Esophagus (tissue), 2 donors: Measurements from ENCODE around the gene PCSK4. TPM values are rescaled to one million over a fixed set of nuclear protein-coding genes. Genes with fewer than 3 reads are reported as not detected.
"Not testable (repeated sequence)": the region's sequence is repeated elsewhere in the genome, so short reads cannot be mapped to it uniquely, and the experiment has no call there.

Experiments
- H3K27ac ChIP-seq, 2 donors: one replicate each; pipeline ENCODE4 v1.5.1; 2013; ENCODE audit warnings: low read depth in 2 of 2, mild to moderate bottlenecking in 2 of 2, inconsistent platforms in 1 of 2, low read length in 1 of 2, moderate library complexity in 1 of 2
- H3K27me3 ChIP-seq, 2 donors: one replicate each; pipeline ENCODE4 v1.6.1; 2013; ENCODE audit warnings: low read length in 2 of 2, control low read depth in 1 of 2, mild to moderate bottlenecking in 1 of 2; ENCODE audit not compliant: insufficient read depth in 2 of 2, control insufficient read depth in 1 of 2
- H3K36me3 ChIP-seq, 2 donors: one replicate each; pipeline ENCODE4 v1.6.1; 2013; ENCODE audit warnings: low read length in 1 of 2; ENCODE audit not compliant: control insufficient read depth in 2 of 2, insufficient read depth in 2 of 2
- H3K4me1 ChIP-seq, 2 donors: one replicate each; pipeline ENCODE4 v1.6.1; 2013; ENCODE audit warnings: low read length in 1 of 2; ENCODE audit not compliant: control insufficient read depth in 2 of 2, insufficient read depth in 2 of 2
- H3K4me3 ChIP-seq, 2 donors: one replicate each; pipeline ENCODE4 v1.5.1; 2013; ENCODE audit warnings: low read length in 2 of 2, mild to moderate bottlenecking in 2 of 2, low read depth in 1 of 2, moderate library complexity in 1 of 2
- H3K9me3 ChIP-seq, 2 donors: one replicate each; pipeline ENCODE4 v1.6.1; 2013; ENCODE audit warnings: mild to moderate bottlenecking in 2 of 2, low read depth in 1 of 2, low read length in 1 of 2, moderate library complexity in 1 of 2; ENCODE audit not compliant: control insufficient read depth in 2 of 2, insufficient read depth in 1 of 2
- WGBS, 2 donors: extraction: QIAGEN DNeasy Blood & Tissue Kit; methylation state at CpG; one replicate each; pipeline ENCODE4 v1.1.7; 2013; 5-methylcytosine and 5-hydroxymethylcytosine counted together
- polyA plus RNA-seq, 2 donors: library from polyadenylated mRNA; stranded (reverse); fragments of 200-250 nt; gene quantifications; one replicate each; pipeline ENCODE4 v1.2.3, GENCODE V29; 2013
- donor health status: healthy with polysubstance abuse.
- donor health status: Bipolar disorder and iron deficiency.

The PCSK4 gene
- polyA plus RNA-seq, 2 donors, result 1.9 to 4.0 TPM

- Histone ChIP-seq H3K27ac (no peak overlapping the region), H3K27me3 (peaks cover 0 to 8% of the 10 kb centered on the region in 2 donors), H3K36me3 (peaks cover 4 to 25% of the 10 kb centered on the region in 2 donors), H3K4me1 (peaks cover 7 to 13% of the 10 kb centered on the region in 2 donors), H3K4me3 (no peak overlapping the region), H3K9me3 (no peaks in the 10 kb centered on the region)
- WGBS, 2 donors, result 80 to 86% methylated on average over 25 of the region's 25 CpGs
Observed at GRCh38 chr19:1441677-1442438, 48.3 kb downstream of the PCSK4 start.

- Histone ChIP-seq H3K27me3 (peaks cover 0 to 2% of the 10 kb centered on the region in 2 donors), H3K4me1 (peaks cover 7 to 11% of the 10 kb centered on the region in 2 donors), H3K27ac (no peak overlapping the region), H3K36me3 (peaks cover 4 to 25% of the 10 kb centered on the region in 2 donors), H3K9me3 (no peaks in the 10 kb centered on the region), H3K4me3 (no peak overlapping the region)
- 88 to 89% methylated on average over 9 of the region's 9 CpGs for WGBS, 2 donors
Observed at GRCh38 chr19:1441022-1441426, 49.1 kb downstream of the PCSK4 start.

- 84 to 86% methylated on average over 14 to 15 of the region's 15 CpGs for WGBS, 2 donors
- no peaks in the 10 kb centered on the region for H3K9me3 ChIP-seq
- H3K27me3 ChIP-seq, result no peaks in the 10 kb centered on the region
- peaks cover 7 to 11% of the 10 kb centered on the region in 2 donors for H3K4me1 ChIP-seq
- no peak overlapping the region for H3K4me3 ChIP-seq
- peaks cover 4 to 29% of the 10 kb centered on the region in 2 donors for H3K36me3 ChIP-seq
- no peak overlapping the region for H3K27ac ChIP-seq
Observed at GRCh38 chr19:1440418-1440801, 49.7 kb downstream of the PCSK4 start.

- not testable (repeated sequence) for H3K9me3 ChIP-seq, H3K27ac ChIP-seq, H3K27me3 ChIP-seq
- 70 to 77% methylated on average over 57 of the region's 57 CpGs for WGBS, 2 donors
- peaks cover 7 to 11% of the 10 kb centered on the region in 2 donors for H3K4me1 ChIP-seq
- H3K36me3 ChIP-seq, result peaks cover 4 to 30% of the 10 kb centered on the region in 2 donors
- peak overlapping the region; percentile 93 to 94 for H3K4me3 ChIP-seq
Observed at GRCh38 chr19:1439525-1440417, 50.4 kb downstream of the PCSK4 start.

GRCh38 chr19:1438933-1439354 lies 51.2 kb downstream of the PCSK4 start:
- Histone ChIP-seq H3K4me1 (peaks cover 7 to 11% of the 10 kb centered on the region in 2 donors), H3K36me3 (peaks cover 9 to 38% of the 10 kb centered on the region in 2 donors), H3K4me3 (peak overlapping the region; percentile 93 to 94), H3K27ac (peak overlapping the region; percentile 86 to 91), H3K9me3 (no peaks in the 10 kb centered on the region), H3K27me3 (no peaks in the 10 kb centered on the region)
- 1 to 2% methylated on average over 26 of the region's 26 CpGs for WGBS, 2 donors

- Histone ChIP-seq H3K9me3 (no peaks in the 10 kb centered on the region), H3K4me3 (peak within 1 kb of the TSS; percentile 93 to 94), H3K36me3 (peaks cover 10 to 44% of the 10 kb centered on the region in 2 donors), H3K27me3 (no peaks in the 10 kb centered on the region), H3K27ac (peak within 1 kb of the TSS; percentile 86 to 91), H3K4me1 (peaks cover 7 to 11% of the 10 kb centered on the region in 2 donors)
- WGBS, 2 donors, result 1% methylated on average over 95 to 100 of the region's 100 CpGs
Observed at GRCh38 chr19:1438035-1438932, 51.9 kb downstream of the PCSK4 start, which contains the start of gene RPS15. RPS15 (plus strand) TSS chr19:1438396; CDS start chr19:1438426, 30 bp downstream.

- 44 to 50% methylated on average over 8 of the region's 8 CpGs for WGBS, 2 donors
- Histone ChIP-seq H3K4me3 (no peak overlapping the region), H3K27ac (peak overlapping the region in 1 of 2 donors; percentile 51), H3K36me3 (peaks cover 10 to 51% of the 10 kb centered on the region in 2 donors), H3K9me3 (no peaks in the 10 kb centered on the region), H3K4me1 (peaks cover 7 to 11% of the 10 kb centered on the region in 2 donors), H3K27me3 (no peaks in the 10 kb centered on the region)
Observed at GRCh38 chr19:1437609-1438008, 52.5 kb downstream of the PCSK4 start.

- WGBS, 2 donors, result 84 to 88% methylated on average over 21 of the region's 21 CpGs
- peaks cover 6 to 11% of the 10 kb centered on the region in 2 donors for H3K4me1 ChIP-seq
- H3K9me3 ChIP-seq, result no peaks in the 10 kb centered on the region
- H3K27ac ChIP-seq, result no peak overlapping the region
- no peaks in the 10 kb centered on the region for H3K27me3 ChIP-seq
- H3K4me3 ChIP-seq, result no peak overlapping the region
- peaks cover 8 to 48% of the 10 kb centered on the region in 2 donors for H3K36me3 ChIP-seq
Observed at GRCh38 chr19:1435378-1435989, 54.7 kb downstream of the PCSK4 start.
